Esophagus squamous epithelium (tissue), 5 donors: ENCODE data around the gene HYPK. TPM values are rescaled to one million over a fixed set of nuclear protein-coding genes. Genes with fewer than 3 reads are reported as not detected.
"Not testable (repeated sequence)": the region's sequence is repeated elsewhere in the genome, so short reads cannot be mapped to it uniquely, and the experiment has no call there.

ENCODE experiments used
- DNase-seq: peaks from one replicate; lab custom pipeline; 2025; lab: John Stamatoyannopoulos, UW
- H3K27ac ChIP-seq, 4 donors: fragments of 200-600 bp; sonication (generic); one replicate each; pipeline ENCODE4 v1.5.1; 2016 to 2019; ENCODE audit warnings: mild to moderate bottlenecking in 1 of 4
- H3K27me3 ChIP-seq, 4 donors: fragments of 200-600 bp; sonication (generic); 1 replicate in 3 of 4; 2 replicates in 1 of 4; pipeline versions ENCODE4 v1.5.1 to v1.6.0; 2017 to 2021; ENCODE audit warnings: antibody characterized with exemption in 1 of 4
- H3K36me3 ChIP-seq, 3 donors: fragments of 200-600 bp; sonication (generic); one replicate each; pipeline ENCODE4 v1.5.1; 2016 to 2019
- H3K4me1 ChIP-seq, 3 donors: fragments of 200-600 bp; sonication (generic); one replicate each; pipeline ENCODE4 v1.5.1; 2017 to 2019
- H3K4me3 ChIP-seq, 4 donors: fragments of 200-600 bp; sonication (generic); 1 replicate in 3 of 4; 2 replicates in 1 of 4; pipeline ENCODE4 v1.5.1; 2016 to 2019; ENCODE audit warnings: mild to moderate bottlenecking in 2 of 4, moderate library complexity in 1 of 4
- H3K9me3 ChIP-seq, 3 donors: fragments of 200-600 bp; sonication (generic); one replicate each; pipeline ENCODE4 v1.5.1; 2016 to 2019
- POLR2A ChIP-seq, 4 donors: fragments of 450-650 bp; IDR thresholded peaks; one replicate each; pipeline ENCODE4 v1.6.1; 2017; ENCODE audit warnings: antibody characterized with exemption in 4 of 4, mild to moderate bottlenecking in 4 of 4, moderate library complexity in 3 of 4
- WGBS, 2 donors: methylation state at CpG; one replicate each; pipeline ENCODE4 v1.1.5; 2018; 5-methylcytosine and 5-hydroxymethylcytosine counted together
- intact Hi-C: fragments of 100-400 bp; cut with DNase I; formaldehyde crosslinking; loops from one replicate; pipeline ENCODE4 v1.15.0; 2022
- total RNA-seq, 4 donors: library from RNA; depleted of rRNA; stranded (reverse); fragments of >200 nt; gene quantifications; one replicate each; pipeline ENCODE4 v1.1.0, GENCODE V29; 2016
- TF ChIP-seq, protein P1 (sequence below), 6 experiments: fragments of 450-650 bp in 4 of 6; fragments of 200-600 bp in 2 of 6; sonication (generic) in 2 of 6; IDR thresholded peaks; one replicate each; pipeline ENCODE4 v1.5.1; 2016 to 2019; ENCODE audit warnings: antibody characterized with exemption in 6 of 6, mild to moderate bottlenecking in 4 of 6, moderate library complexity in 4 of 6
- donor health status: DM: yes; HTN: yes; CAD: no.

Gene HYPK
- total RNA-seq, 4 donors from 2014 or later: 2.0 to 9.3 (median 5.8) TPM

DNA sequence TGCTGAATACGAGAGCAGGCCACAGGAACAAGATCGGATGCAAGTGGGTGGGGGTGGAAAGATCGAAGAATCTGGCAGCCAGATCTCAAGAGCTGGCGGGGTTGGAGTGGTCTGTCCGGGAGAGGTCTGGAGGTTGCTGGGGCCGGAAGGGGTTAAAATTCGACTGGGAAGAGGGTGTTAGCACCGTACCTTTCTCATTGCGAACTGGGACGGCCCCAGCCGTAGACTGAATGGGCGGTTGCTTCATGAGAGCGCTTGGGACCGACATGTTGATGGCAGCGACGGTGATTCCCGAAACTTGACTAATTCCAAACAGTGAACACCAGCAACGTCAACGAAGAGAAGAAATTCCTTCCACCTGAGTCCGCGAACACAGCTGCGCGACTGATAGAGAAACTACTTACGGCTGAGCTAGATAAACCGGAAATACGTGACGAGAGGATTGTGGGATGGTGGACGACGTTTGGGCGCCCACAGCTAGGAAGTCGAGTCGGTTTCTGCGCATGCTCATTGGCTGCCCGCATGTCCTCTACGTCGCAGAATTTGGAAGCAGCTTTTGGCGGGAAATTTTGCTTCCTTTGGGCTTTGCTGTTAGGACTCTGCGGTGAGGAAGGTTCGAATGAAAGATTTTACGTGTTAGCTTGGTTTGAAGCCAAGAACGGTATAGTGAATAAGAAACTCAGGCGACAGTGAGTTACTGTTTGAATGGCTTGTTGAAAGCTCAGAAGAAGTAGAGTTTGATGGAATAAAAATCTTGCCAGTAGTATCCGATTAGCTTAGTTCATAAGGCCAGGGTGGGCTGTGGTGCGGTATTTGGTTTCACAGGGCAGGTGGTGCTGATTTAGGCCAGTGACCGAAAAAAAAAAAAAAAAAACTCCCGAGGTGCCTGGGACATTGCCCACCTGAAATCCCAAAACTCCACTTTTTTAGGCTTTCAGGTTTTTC, 24.2 kb downstream of the HYPK start, which contains the start of gene MFAP1:
Gene MFAP1 (minus strand): TSS at position 389 of the 945 bp plus-strand sequence. CDS start 121 bp downstream, at position 268.
- Histone ChIP-seq H3K4me1 (peaks cover 26 to 82% (median 27%) of the 10 kb centered on the region in 3 donors), H3K36me3 (peaks cover 0 to 16% (median 0%) of the 10 kb centered on the region in 3 donors)

GRCh38 chr15:43825305-43825704, 24.9 kb downstream of the HYPK start:
- peaks cover 26 to 81% (median 27%) of the 10 kb centered on the region in 3 donors for H3K4me1 ChIP-seq
- H3K27ac ChIP-seq, H3K9me3 ChIP-seq, H3K27me3 ChIP-seq, intact Hi-C loops, H3K4me3 ChIP-seq, DNase-seq, H3K36me3 ChIP-seq: not testable (repeated sequence)
- 90 to 94% methylated on average over 9 to 11 of the region's 11 CpGs for WGBS, 2 donors

More for the DNA sequence above, 24.2 kb downstream of the HYPK start, which contains the start of gene MFAP1:
- DNase-seq: peak; percentile 55
- peak within 1 kb of the TSS; percentile 67 to 95 (median 81) for H3K4me3 ChIP-seq
- TF ChIP-seq, protein P1, sequence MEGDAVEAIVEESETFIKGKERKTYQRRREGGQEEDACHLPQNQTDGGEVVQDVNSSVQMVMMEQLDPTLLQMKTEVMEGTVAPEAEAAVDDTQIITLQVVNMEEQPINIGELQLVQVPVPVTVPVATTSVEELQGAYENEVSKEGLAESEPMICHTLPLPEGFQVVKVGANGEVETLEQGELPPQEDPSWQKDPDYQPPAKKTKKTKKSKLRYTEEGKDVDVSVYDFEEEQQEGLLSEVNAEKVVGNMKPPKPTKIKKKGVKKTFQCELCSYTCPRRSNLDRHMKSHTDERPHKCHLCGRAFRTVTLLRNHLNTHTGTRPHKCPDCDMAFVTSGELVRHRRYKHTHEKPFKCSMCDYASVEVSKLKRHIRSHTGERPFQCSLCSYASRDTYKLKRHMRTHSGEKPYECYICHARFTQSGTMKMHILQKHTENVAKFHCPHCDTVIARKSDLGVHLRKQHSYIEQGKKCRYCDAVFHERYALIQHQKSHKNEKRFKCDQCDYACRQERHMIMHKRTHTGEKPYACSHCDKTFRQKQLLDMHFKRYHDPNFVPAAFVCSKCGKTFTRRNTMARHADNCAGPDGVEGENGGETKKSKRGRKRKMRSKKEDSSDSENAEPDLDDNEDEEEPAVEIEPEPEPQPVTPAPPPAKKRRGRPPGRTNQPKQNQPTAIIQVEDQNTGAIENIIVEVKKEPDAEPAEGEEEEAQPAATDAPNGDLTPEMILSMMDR (IDR thresholded peaks at IDR 0.05): peak in 1 of 6 experiments; percentile 41
- TF ChIP-seq POLR2A (IDR thresholded peaks at IDR 0.05): peak in 3 of 4 donors; percentile 59 to 91 (median 85)
- H3K27me3 ChIP-seq: no peaks in the 10 kb centered on the region
- H3K27ac ChIP-seq: peak within 1 kb of the TSS; percentile 91 to 98 (median 94)
- H3K9me3 ChIP-seq: no peaks in the 10 kb centered on the region
- intact Hi-C loops: no loop called here
- 7 to 8% methylated on average over 40 to 43 of the region's 46 CpGs for WGBS, 2 donors

DNA sequence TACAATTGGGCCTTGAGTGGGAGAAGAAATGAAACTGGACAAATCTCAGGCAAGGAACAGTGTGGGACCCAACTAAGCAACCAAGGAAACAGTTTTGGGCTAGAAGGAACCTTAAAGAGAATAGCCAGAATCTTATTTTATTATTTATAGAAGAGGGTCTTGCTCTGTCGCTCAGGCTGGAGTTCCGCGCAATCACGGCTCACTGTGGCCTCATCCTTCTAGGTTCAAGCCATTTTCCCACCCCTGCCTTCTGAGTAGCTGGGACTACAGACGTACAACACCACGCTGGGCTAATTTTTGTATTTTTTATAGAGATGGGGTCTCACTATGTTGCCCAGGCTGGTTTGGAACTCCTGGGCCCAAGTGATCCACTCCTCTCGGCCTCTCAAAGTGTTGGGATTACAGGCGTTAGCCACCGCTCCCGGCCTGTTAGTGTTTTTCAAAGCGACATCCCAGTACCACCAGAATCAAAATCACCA, 25.7 kb downstream of the HYPK start:
- intact Hi-C loops: no loop called here

GRCh38 chr15:43826508-43827341, 26.3 kb downstream of the HYPK start, which contains the start of gene WDR76:
Gene WDR76 (plus strand): TSS chr15:43827002. CDS start chr15:43827033, 31 bp downstream.
- Histone ChIP-seq H3K4me3 (peak within 1 kb of the TSS; percentile 45 to 83 (median 60)), H3K36me3 (no peaks in the 10 kb centered on the region), H3K27me3 (no peaks in the 10 kb centered on the region), H3K4me1 (peaks cover 26 to 68% (median 27%) of the 10 kb centered on the region in 3 donors), H3K27ac (peak within 1 kb of the TSS; percentile 78 to 87 (median 86)), H3K9me3 (no peaks in the 10 kb centered on the region)
- peak; percentile 8 for DNase-seq
- intact Hi-C loops: no loop called here
- 9 to 10% methylated on average over 15 to 20 of the region's 48 CpGs for WGBS, 2 donors
- peak in 1 of 4 donors; percentile 37 for TF ChIP-seq POLR2A (IDR thresholded peaks at IDR 0.05)
- TF ChIP-seq, protein P1 (IDR thresholded peaks at IDR 0.05): peak in 1 of 6 experiments; percentile 13

More for the DNA sequence above, 25.7 kb downstream of the HYPK start:
- Histone ChIP-seq H3K4me3 (peak overlapping the region in 3 of 4 donors; percentile 59 to 83 (median 60)), H3K27me3 (no peaks in the 10 kb centered on the region), H3K9me3 (no peaks in the 10 kb centered on the region), H3K36me3 (peaks cover 0 to 1% (median 0%) of the 10 kb centered on the region in 3 donors), H3K4me1 (peaks cover 26 to 74% (median 27%) of the 10 kb centered on the region in 3 donors), H3K27ac (peak overlapping the region; percentile 78 to 87 (median 86))
- TF ChIP-seq, protein P1 (IDR thresholded peaks at IDR 0.05): no peak
- no peak for TF ChIP-seq POLR2A (IDR thresholded peaks at IDR 0.05)
- WGBS, 2 donors: 95 to 96% methylated on average over 10 to 11 of the region's 11 CpGs
- no peak for DNase-seq
